Mesodermal cell (in vitro differentiated cells): ENCODE results near the gene RFLNA. TPM values are rescaled to one million over a fixed set of nuclear protein-coding genes. Genes with fewer than 3 reads are reported as not detected.

Source experiments
- H3K27ac ChIP-seq: 2 replicates; pipeline ENCODE4 v1.7.0; 2013; ENCODE audit warnings: mild to moderate bottlenecking, low read depth, low read length, moderate library complexity; ENCODE audit not compliant: severe bottlenecking
- H3K36me3 ChIP-seq: 2 replicates; pipeline ENCODE4 v1.7.1; 2013; ENCODE audit warnings: mild to moderate bottlenecking, low read length, moderate library complexity; ENCODE audit not compliant: control insufficient read depth, insufficient read depth
- H3K4me1 ChIP-seq: one replicate; pipeline ENCODE4 v1.7.1; 2013; ENCODE audit warnings: mild to moderate bottlenecking, low read length; ENCODE audit not compliant: insufficient read depth, control insufficient read depth, poor library complexity, severe bottlenecking
- H3K4me3 ChIP-seq: 2 replicates; pipeline ENCODE4 v1.7.0; 2013; ENCODE audit warnings: low read length, control low read depth, mild to moderate bottlenecking; ENCODE audit not compliant: insufficient read depth, poor library complexity, severe bottlenecking; ENCODE audit errors: extremely low read depth
- H3K9me3 ChIP-seq: 2 replicates; pipeline ENCODE4 v1.7.1; 2013; ENCODE audit warnings: mild to moderate bottlenecking, low read length, moderate library complexity; ENCODE audit not compliant: control insufficient read depth
- WGBS, 2 experiments: methylation state at CpG; one replicate each; pipeline ENCODE4 v1.1.5; 2013; ENCODE audit warnings: missing lambda C conversion rate in 2 of 2; ENCODE audit not compliant: insufficient coverage in 2 of 2; 5-methylcytosine and 5-hydroxymethylcytosine counted together
- polyA plus RNA-seq, 2 experiments: library from polyadenylated mRNA; stranded (reverse); fragments of 50-300 nt; gene quantifications; one replicate each; pipeline ENCODE4 v1.2.3, GENCODE V29; 2013

Gene RFLNA
- polyA plus RNA-seq (2013, experiment 1 of 2), result 3.2 TPM
- polyA plus RNA-seq (2013, experiment 2 of 2), result 2.1 TPM

- Histone ChIP-seq H3K4me1 (peaks cover 14% of the 10 kb centered on the region), H3K9me3 (no peaks in the 10 kb centered on the region), H3K27ac (no peak within 1 kb of the TSS), H3K4me3 (peak within 1 kb of the TSS; percentile 38), H3K36me3 (no peaks in the 10 kb centered on the region)
- 6% methylated on average over 27 to 51 of the region's 66 CpGs for WGBS, 2 experiments
Observed at GRCh38 chr12:124294780-124295341, at the start of gene RFLNA. TSS of gene RFLNA (plus strand) at chr12:124295093. CDS start at chr12:124295430, 337 bp downstream.

- Histone ChIP-seq H3K4me1 (no peaks in the 10 kb centered on the region), H3K4me3 (no peak overlapping the region), H3K27ac (no peak overlapping the region), H3K36me3 (no peaks in the 10 kb centered on the region), H3K9me3 (peaks cover 10% of the 10 kb centered on the region)
- WGBS, 2 experiments, result 78 to 86% methylated on average over 1 of the region's 2 CpGs
Observed at GRCh38 chr12:124247331-124247730, 47.6 kb upstream of the RFLNA start.

- no peak overlapping the region for H3K27ac ChIP-seq
- H3K4me3 ChIP-seq, result no peak overlapping the region
- no peaks in the 10 kb centered on the region for H3K36me3 ChIP-seq
- WGBS, 2 experiments, result 86 to 90% methylated on average over 14 to 16 of the region's 20 CpGs
- H3K9me3 ChIP-seq, result peaks cover 6% of the 10 kb centered on the region
- H3K4me1 ChIP-seq, result no peaks in the 10 kb centered on the region
Observed at GRCh38 chr12:124248941-124249825, 45.7 kb upstream of the RFLNA start.

GRCh38 chr12:124251186-124251585 is 43.7 kb upstream of the RFLNA start:
- Histone ChIP-seq H3K9me3 (peaks cover 5% of the 10 kb centered on the region), H3K4me3 (no peak overlapping the region), H3K36me3 (no peaks in the 10 kb centered on the region), H3K27ac (no peak overlapping the region), H3K4me1 (no peaks in the 10 kb centered on the region)
- 83 to 100% methylated on average over 1 of the region's 7 CpGs for WGBS, 2 experiments

GRCh38 chr12:124252964-124253363 is 41.9 kb upstream of the RFLNA start:
- WGBS, 2 experiments, result 85 to 96% methylated on average over 2 to 3 of the region's 6 CpGs
- no peak overlapping the region for H3K4me3 ChIP-seq
- H3K9me3 ChIP-seq, result no peaks in the 10 kb centered on the region
- no peaks in the 10 kb centered on the region for H3K36me3 ChIP-seq
- H3K27ac ChIP-seq, result no peak overlapping the region
- no peaks in the 10 kb centered on the region for H3K4me1 ChIP-seq

- peaks cover 3% of the 10 kb centered on the region for H3K4me1 ChIP-seq
- no peak overlapping the region for H3K4me3 ChIP-seq
- WGBS, 2 experiments, result 88 to 90% methylated on average over 9 to 10 of the region's 10 CpGs
- no peaks in the 10 kb centered on the region for H3K9me3 ChIP-seq
- no peaks in the 10 kb centered on the region for H3K36me3 ChIP-seq
- no peak overlapping the region for H3K27ac ChIP-seq
Observed at GRCh38 chr12:124254126-124254525, 40.8 kb upstream of the RFLNA start.

GRCh38 chr12:124259154-124260066 is 35.5 kb upstream of the RFLNA start:
- Histone ChIP-seq H3K9me3 (no peaks in the 10 kb centered on the region), H3K4me3 (no peak overlapping the region), H3K4me1 (peaks cover 9% of the 10 kb centered on the region), H3K36me3 (no peaks in the 10 kb centered on the region), H3K27ac (no peak overlapping the region)
- 87 to 88% methylated on average over 17 to 18 of the region's 23 CpGs for WGBS, 2 experiments

GRCh38 chr12:124261885-124262284 is 33.0 kb upstream of the RFLNA start:
- peaks cover 9% of the 10 kb centered on the region for H3K4me1 ChIP-seq
- no peak overlapping the region for H3K4me3 ChIP-seq
- WGBS, 2 experiments, result 90 to 92% methylated on average over 10 to 11 of the region's 12 CpGs
- no peaks in the 10 kb centered on the region for H3K36me3 ChIP-seq
- no peaks in the 10 kb centered on the region for H3K9me3 ChIP-seq
- H3K27ac ChIP-seq, result no peak overlapping the region

GRCh38 chr12:124264089-124264795 is 30.7 kb upstream of the RFLNA start:
- Histone ChIP-seq H3K27ac (no peak overlapping the region), H3K36me3 (no peaks in the 10 kb centered on the region), H3K4me1 (peaks cover 6% of the 10 kb centered on the region), H3K9me3 (peaks cover 6% of the 10 kb centered on the region), H3K4me3 (no peak overlapping the region)
- 94 to 95% methylated on average over 10 of the region's 10 CpGs for WGBS, 2 experiments

- 95 to 96% methylated on average over 5 to 6 of the region's 7 CpGs for WGBS, 2 experiments
- H3K4me1 ChIP-seq, result no peaks in the 10 kb centered on the region
- H3K36me3 ChIP-seq, result no peaks in the 10 kb centered on the region
- H3K4me3 ChIP-seq, result no peak overlapping the region
- H3K27ac ChIP-seq, result no peak overlapping the region
- H3K9me3 ChIP-seq, result peaks cover 11% of the 10 kb centered on the region
Observed at GRCh38 chr12:124264879-124265278, 30.0 kb upstream of the RFLNA start.
